GOT3 (cell line): ENCODE measurements around the gene FERD3L.
A peak's percentile ranks its signal among the peaks of the same experiment; 100 is the strongest.

Experiments used
- DNase-seq: peaks from one replicate; lab custom pipeline; 2025; ENCODE audit warnings: mixed read lengths; lab: John Stamatoyannopoulos, UW

FERD3L gene

DNA sequence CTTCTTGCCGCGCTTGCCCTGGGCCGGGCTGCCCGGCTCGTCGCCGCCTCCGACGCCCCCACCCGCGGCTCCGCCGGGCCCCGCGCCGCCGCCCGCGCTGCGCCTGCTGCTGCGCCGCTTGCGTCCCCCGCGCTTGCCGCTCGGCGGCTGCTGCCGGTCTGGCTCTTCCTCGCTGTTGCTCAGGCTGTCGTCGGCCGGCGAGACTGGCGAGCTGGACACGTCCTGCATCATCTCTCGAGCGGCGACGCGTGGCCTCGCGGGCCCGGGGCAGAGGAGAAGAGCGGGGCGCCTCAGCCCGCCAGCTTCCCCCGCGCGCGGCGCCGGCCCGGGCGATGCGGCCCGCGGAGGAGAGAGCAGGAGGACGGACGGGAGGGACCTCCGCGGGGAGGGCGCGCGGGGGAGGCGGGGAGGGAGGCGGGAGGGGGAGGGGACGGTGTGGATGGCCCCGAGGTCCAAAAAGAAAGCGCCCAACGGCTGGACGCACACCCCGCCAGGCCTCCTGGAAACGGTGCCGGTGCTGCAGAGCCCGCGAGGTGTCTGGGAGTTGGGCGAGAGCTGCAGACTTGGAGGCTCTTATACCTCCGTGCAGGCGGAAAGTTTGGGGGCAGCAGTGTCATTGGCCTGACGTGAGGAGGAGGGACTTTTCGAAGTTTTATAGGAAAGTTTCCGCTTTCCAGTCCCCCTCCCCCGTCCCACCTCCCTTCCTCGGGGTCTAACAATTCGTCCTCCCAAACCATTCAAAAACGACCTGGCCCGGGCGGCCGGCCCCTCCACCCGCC, 27.9 kb downstream of the FERD3L start, which contains the start of gene TWIST1:
TWIST1 (minus strand) TSS at position 546 of the 779 bp plus-strand sequence; CDS start at position 231, 315 bp downstream.
- DNase-seq: peak; percentile 59

DNA sequence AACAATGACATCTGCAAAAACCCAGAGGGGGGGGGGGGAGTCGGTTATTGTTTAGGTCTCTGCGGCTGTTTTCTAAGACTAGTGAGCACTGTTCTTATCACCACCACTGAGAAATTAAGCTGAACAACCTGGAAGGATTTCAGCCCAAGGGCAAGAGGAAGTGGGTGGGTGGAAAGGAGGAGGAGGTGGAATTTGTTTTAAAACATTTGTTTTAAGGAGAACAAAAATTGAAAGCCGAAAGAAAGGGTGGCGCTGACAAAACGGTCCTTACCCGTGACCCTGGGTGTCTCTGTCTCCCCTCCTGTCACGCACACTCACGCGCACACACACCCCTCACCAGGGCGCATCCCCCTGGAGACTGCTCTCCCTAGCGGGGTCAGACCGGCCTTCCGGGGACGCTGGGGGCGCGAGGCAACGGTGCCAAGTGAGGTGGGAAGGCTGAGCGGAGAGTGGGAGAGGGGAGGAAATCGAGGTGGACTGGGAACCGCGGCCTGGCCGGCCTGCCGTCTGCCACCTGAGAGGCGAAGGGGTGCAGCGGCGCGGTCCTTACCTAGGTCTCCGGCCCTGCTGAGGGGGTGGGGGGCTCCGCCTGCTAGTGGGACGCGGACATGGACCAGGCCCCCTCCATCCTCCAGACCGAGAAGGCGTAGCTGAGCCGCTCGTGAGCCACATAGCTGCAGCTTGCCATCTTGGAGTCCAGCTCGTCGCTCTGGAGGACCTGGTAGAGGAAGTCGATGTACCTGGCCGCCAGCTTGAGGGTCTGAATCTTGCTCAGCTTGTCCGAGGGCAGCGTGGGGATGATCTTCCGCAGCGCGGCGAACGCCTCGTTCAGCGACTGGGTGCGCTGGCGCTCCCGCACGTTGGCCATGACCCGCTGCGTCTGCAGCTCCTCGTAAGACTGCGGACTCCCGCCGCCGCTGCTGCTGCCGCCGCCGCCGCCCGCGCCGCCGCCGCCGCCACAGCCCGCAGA, 28.8 kb downstream of the FERD3L start:
- DNase-seq: no peak

DNA sequence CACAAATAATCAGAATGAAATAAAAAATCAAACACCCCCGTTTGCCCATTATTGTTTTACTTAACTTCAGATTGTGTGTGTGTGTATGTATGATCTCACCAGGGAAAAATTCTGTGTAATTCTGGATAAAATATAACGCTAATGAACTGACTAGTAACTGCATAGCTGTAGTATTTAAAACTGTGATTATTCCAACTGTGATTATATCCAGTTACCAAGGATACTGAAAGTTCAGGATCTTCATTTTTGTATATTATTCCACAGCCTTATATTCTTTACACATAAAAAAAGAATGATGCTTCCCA, 30.7 kb downstream of the FERD3L start:
- no peak for DNase-seq

DNA sequence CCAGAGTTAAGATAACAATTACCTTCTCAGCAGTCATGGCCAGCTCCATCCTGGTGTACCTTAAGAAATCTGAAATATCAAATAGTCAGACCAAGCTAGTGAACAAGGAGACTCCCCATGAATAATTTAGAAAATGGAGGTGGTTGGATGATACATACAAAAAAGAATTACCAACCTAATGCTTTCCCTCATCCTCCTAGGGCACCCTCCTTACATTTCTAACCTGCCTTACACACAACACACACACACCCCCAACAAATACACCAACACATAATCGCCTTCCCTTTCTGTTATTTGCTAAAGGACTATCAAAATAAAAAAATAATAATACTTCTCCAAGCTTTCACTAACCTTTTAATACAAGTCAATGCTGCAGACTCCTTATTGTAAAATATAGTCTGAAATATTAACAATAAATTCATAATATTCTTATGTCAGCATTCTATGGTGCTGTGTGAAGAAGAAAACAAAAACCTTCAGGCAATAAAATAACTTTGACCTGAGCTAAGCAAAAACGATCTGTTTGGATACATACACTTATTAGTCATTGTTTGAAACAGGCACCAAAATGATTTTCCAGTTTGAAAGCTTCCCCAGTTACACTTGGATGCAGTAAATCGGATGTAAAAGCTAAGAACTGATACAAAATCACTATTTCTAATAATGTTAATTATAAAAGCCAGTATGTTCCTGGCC, 31.2 kb downstream of the FERD3L start:
- no peak for DNase-seq

DNA sequence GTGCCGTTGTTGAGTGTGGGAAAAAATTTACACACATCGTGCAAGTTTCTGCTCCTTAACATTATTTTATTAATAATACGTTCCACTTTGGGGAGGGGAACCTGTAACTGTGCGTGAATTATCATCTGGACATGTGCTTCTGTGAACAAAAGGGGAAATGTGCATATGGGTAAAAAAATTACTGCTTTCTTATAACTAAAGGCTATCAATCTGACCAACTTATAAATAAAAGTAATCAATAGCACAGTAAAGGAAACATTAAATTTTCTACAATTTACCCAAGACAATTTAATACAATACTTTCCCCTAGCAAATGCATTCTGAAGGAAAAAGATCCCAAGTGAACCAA, 32.2 kb downstream of the FERD3L start:
- DNase-seq: no peak

DNA sequence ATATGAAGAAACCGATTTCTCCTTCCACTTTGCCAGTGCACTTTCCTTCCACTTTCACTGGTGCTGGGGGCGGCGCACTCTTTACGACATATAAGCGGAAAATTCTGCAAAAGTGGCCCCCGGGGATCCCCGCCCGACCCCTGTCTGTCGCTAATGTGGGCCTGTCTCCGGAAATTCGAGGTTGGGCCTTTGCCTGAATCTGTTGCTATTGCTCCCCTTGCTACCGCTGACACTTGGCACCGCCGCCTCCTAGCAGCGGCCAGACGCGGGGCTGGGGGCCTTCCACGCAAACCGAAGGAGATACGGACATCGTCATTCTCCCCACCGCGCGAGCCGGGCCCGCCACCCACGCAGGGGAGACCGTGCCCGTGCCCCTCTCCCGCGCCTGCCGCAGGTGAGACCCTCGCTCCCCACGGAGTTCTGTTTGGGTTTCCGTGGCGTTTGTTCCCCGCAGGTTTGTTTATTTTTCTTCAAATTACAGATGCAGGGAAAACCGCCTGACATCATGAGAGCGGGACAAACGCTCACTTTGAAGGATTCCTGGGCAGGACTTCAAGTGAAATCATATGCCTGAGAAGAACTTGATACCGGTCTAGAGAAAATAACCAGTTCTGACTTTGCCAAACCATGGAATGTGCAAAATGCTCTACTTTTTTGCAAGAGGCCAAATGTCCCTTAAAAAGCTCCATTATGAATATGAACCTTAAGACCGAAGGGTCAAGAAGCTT, 32.8 kb downstream of the FERD3L start:
- no peak for DNase-seq

DNA sequence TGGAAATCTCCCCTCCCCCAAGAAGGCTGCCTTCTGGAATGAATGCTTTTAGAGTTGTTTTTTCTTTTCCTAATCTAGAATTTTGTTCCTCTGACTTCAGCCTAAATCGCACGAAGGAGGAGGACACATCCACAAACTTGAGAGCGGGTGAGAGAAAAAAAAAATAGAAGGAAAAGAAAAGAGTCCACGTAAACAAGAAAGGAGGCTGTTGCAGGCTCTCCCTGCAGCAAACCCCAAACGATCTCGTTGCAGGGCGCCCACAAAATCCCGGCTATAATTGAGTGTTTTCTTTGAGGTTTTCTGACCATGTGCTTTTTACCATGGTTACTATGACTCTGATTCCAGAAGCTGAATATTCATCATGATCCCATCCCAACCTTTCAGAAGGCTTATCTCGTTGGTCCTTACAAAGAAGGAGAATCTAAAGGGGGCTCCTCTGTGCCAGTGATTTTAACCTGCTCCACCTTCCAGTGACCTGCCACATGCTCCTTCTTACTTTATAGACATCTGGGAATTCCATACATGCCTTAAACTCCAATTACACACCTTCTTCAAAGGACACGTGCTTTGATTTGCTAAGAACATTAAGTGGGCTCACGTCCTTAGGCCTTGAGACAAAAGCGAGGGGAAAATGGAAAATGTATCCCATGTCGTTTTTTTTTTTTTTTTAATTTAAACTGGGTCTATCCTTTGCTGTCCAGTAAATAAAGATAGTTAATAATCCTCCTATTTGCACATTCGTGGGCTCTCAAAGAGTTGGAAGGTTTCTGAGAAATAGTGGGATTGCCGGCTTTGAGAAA, 33.5 kb downstream of the FERD3L start:
- DNase-seq: no peak

DNA sequence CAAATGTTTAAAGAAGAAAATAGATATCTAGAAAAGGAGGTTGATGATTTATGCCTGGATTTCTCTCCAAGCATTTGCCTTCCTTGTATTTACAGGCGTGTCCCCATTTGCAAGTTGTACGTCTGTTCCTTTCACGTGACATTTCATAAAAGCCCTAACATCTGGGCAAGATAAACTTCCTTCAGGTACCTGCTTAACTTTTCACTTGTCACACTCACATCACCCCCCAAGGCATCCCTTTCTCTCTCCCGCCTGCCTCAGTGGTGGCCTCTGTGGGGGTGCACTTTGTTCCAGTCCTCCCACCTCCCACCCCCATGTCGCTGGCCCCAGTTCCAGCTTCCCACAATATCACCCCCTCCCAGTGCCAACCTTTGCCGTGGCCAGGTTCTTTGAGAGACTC, 34.4 kb downstream of the FERD3L start:
- no peak for DNase-seq

DNA sequence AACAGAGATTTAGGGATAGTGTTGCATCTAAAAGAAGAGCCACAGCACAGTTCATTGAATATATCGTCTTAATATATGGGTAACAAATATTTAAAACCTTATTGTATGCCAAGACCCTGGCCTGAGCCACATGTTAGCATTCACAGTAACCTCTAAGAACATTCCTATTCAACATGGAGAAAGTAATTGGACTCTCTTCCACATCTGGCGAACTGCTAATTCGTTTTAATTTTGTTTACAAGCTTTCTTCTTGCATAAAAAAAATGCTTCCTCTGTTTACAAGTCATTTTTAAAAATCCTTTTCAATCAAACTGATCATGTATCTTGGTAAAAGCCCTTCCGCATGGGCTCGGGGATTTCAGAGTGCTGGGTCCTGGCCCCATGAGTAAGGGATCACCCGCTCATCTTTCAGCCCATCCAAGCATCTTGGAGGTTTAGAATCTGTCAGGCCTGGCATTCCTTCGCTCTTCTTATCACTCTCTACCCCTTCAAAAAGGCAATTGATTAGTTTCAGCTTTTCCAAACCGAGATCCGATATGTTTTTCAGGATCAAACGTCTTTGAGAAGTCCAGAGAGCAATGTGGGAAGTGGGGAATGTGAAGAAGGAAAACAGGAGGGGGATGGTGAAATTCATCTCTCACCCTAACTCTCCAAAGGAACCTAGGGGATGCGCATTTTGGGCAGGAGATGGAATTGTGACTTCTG, 35.0 kb downstream of the FERD3L start:
- DNase-seq: no peak

DNA sequence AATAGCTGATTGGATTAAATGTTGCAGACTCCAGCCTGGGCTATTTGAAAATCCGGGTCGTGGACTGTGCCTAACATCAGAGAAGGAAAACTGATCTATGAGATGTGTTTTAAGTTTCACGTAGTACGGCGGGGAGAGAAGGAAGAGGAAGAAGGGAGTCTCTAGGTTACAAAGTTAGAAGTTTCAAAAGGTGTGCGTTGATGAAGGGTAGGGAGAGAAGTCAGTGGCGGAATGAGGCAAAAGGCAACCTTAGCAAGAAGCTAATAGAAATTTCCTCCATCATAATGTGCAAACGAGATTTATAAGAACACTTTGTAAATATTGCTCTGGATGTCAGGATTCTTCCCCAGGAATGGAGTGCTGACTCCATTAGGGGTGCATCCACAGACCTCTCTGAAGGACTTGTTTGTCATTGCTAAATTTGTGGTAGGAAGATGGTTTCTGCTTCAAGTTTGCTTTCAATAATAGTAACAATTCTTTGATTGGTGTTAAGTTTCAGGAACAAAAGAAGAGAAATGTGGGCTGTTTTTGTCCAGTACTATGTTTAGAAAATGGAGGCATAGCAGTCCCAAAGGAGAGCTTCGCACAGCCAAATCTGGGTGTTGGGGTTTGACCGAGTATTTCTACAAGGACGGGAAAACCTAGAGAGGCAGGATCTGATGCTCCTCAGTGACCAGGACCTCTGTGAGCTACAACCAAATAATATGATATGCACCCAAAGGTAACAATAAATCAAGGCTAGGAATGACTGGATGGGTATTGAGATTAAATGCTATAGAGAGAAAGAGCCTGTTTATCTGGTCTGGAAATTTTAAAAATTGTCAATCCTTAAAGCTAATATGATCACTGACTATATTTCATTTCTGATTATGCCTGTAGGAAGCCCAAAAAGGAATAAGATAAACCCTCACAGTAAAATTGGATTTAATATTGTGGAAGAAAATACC, 35.9 kb downstream of the FERD3L start:
- no peak for DNase-seq

DNA sequence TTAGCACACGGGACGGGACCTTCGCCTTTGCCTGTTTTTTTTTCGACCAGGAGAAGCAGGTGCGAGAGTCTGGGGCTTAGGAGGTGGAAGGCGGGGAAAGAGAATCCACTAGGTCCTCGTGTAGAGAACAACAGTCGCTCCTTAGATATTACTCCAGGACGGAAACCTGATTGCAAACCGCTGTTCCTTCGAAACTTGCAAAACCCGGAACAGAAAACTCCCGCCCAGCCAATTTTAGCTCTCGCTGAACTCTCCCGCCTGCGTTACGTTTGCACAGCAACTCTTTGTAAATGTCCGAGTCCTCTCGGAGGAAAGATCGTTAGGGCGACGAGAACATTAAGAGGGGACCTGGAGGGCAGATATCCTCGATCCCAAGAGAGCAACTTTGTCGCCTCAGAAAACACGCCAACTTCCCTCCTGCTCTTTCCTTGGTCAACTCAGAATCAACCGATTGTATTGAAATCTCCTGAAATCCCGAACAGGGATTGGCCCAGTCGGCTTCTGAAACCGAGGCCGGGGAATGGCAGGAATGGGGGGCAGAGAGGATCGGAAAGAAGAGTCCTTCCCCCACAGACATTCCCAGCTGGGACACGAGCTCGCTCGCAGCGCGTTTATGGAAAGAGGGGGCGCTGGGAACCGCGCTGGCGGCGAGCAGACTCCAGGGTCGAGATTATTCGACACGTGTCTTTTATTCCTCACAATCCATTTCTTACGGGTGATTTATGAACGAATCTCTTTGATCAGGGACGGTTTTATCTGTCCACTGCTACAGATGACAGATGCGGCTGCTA, 37.7 kb downstream of the FERD3L start:
- DNase-seq: peak; percentile 54

DNA sequence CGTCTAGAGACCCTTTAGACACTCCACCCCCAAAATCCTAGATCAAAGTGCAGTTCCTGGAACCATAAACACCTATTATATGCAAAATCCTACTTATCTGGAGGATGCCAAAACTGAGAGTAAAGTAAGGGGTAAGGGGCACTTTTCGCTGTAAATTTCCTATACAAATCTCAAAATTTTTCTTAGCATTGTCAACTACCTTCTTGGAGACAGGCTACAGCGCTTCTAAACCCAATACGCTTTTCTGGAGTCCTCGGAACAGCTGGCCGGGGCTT, 38.2 kb downstream of the FERD3L start:
- no peak for DNase-seq

DNA sequence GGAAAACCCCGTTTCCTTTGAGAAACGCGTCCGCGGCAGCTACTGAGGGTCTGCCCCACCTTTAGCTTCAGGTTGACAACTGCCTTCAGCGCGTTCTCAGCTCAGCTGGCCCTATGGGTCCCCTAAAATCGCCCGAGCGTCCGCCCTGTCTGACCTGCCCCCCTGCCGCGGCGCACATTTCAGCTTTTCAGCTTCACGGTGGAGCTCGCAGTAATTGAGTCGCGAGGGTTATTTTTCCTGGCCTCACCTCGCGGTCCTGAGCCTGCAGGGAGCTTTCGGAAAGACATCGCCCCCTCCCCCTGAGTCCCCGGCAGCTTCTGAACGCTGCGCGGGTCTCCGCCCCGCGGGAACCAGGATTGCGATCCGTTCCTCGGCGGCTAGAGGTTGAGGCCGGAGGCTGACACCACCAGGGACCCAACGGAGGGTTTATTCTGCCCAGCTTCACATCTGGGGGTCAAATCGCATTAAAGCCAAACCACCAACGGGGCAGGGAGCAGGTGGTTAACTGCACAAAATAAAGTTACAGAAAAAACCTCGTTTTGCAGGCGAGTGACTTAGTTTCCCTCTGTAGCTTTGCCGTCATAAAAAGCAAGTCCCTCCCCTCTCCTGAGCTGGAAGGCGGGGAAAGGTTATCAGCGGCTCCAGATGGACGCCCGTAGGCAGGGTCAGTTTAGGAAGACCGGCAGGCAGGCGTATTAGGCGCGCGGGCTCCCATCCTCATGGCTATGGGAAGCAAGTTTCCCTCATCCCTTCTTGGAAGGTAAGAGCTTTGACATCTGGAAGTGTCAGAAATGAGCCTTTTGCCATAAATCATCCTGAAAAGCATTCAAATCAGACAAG, 38.8 kb downstream of the FERD3L start:
- DNase-seq: no peak

DNA sequence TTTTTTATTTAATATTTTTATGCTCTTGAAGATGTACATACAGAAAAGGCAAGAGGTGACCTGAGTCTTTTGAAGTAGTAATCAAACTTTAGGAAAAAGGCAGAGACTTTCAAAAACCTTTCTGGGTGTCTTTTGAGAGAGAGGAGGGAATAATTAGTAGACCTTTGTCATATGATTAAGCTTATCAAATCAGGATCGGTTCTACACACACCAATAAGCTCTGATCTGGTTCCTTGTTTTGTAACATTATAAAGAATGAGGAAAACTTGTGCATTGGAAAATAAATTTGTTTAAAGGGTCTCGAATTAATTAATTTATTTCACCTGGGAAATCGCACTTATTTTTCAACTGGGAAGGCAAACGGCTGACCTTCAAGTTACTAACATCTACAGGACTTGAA, 39.7 kb downstream of the FERD3L start:
- DNase-seq: no peak

DNA sequence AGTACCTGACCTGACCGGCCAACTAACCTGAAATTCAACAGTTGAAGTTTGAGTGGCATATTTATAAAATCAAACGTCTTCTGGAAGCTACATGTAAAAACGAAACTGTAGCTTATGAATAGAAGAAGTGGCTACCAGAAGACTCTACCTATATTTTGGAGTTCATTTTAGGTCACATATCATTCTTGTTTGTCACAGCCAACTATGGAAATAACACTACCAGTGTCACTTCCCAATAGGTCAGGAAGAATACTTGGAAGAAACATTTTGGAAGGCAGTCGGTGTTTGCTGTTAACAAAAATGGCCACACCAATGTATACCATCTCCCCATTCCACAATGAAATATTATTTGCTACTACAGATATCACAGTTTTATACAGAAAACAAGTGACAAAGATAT, 40.4 kb downstream of the FERD3L start:
- no peak for DNase-seq

DNA sequence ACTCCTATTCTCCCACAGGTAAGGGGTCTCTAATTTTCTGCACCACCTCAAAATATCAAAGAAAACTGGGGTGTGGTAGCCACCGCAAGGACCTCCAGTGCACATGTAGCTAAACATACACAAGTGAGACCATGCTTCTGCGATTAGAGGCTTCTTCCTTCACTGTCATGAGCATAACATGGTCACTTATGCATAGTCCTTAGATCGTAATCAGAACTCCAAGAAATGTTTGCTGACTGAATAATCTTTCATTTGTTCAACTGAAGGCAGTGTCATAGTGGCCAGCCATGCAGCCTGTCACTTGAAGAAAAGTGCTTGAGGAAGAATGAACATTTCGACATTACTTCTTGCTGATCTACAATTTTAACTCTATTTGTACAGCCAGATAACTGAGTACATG, 42.3 kb downstream of the FERD3L start:
- DNase-seq: no peak

DNA sequence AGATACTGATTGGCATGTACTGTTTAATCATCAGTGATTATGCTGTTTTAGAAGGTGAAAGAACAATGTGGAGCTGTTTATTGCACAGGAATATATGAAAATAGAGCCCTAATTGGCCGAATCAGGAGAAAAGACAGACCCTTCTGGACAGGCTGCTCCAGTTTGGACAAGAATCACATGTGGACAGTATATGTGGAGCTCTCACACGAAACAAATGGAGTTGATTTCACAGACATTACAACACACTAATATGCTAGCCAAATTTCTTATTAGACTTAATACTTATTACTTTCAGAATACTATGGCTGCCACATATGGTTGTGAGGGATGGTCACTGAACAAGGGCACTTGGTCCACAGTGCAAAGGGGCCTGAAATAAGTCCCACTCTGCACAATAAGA, 43.3 kb downstream of the FERD3L start:
- no peak for DNase-seq

DNA sequence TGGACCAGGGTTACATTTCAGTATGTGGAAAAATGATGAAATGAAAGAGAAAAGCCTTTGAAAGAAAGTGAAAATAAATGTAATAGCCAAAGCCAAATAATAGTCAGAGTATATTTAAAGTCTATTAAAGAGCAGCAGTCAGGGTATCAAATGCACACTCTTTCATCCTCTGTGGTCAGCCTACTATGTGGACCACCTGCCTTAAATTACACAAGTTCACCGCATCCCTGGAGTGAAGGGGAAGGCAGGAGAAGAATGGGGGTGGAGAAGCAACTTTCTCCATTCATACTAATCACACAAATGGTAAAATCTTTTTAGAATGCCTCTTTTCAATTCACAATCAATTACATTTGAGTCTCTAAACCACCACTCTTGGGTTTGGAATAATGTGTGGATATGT, 43.7 kb downstream of the FERD3L start:
- no peak for DNase-seq
